Endometrial microvascular endothelial cells (primary cell): ENCODE data around the gene SLC6A13. TPM values are rescaled to one million over a fixed set of nuclear protein-coding genes. Genes with fewer than 3 reads are reported as not detected.
"Not testable (repeated sequence)": the region's sequence is repeated elsewhere in the genome, so short reads cannot be mapped to it uniquely, and the experiment has no call there.

Experiments used
- in situ Hi-C: cut with HindIII; loops from 2 replicates; pipeline ENCODE4 v1.10.0; 2017; ENCODE audit warnings: low sequenced_read_pairs, low pct_unique_long_range_greater_than_20kb; ENCODE audit errors: inconsistent ontology term
- total RNA-seq: library from RNA; depleted of rRNA; stranded (reverse); fragments of >200 nt; gene quantifications from one replicate; pipeline ENCODE4 v1.2.3, GENCODE V29; 2015; ENCODE audit errors: inconsistent ontology term

The SLC6A13 gene
- not detected for total RNA-seq

GRCh38 chr12:262817-263216 lies at the start of gene SLC6A13:
Gene SLC6A13 (minus strand): TSS chr12:262836. CDS start chr12:260052, 2,784 bp downstream.
- in situ Hi-C loops: no loop called here

- in situ Hi-C loops: no loop called here
These were observed 45.9 kb upstream of the SLC6A13 start for GRCh38 chr12:308511-308910.

GRCh38 chr12:307406-307805 lies 44.8 kb upstream of the SLC6A13 start:
- in situ Hi-C loops: no loop called here

GRCh38 chr12:304805-305204 lies 42.2 kb upstream of the SLC6A13 start:
- in situ Hi-C loops: no loop called here

- in situ Hi-C loops: not testable (repeated sequence)
These were observed 40.1 kb upstream of the SLC6A13 start for GRCh38 chr12:302766-303165.

GRCh38 chr12:300166-300565 lies 37.5 kb upstream of the SLC6A13 start:
- in situ Hi-C loops: not testable (repeated sequence)

GRCh38 chr12:299511-299910 lies 36.9 kb upstream of the SLC6A13 start:
- in situ Hi-C loops: not testable (repeated sequence)

- in situ Hi-C loops: not testable (repeated sequence)
These were observed 35.4 kb upstream of the SLC6A13 start for GRCh38 chr12:298059-298458.

- in situ Hi-C loops: no loop called here
These were observed 32.5 kb upstream of the SLC6A13 start for GRCh38 chr12:295132-295531.

- in situ Hi-C loops: no loop called here
These were observed 30.6 kb upstream of the SLC6A13 start for GRCh38 chr12:293199-293598.

- in situ Hi-C loops: no loop called here
These were observed 29.6 kb upstream of the SLC6A13 start for GRCh38 chr12:292186-292585.

GRCh38 chr12:291153-291723 lies 28.6 kb upstream of the SLC6A13 start:
- in situ Hi-C loops: no loop called here

GRCh38 chr12:288687-289086 lies 26.1 kb upstream of the SLC6A13 start:
- in situ Hi-C loops: no loop called here

- in situ Hi-C loops: no loop called here
These were observed 24.1 kb upstream of the SLC6A13 start for GRCh38 chr12:286531-287300.

GRCh38 chr12:278046-278445 lies 15.4 kb upstream of the SLC6A13 start:
- in situ Hi-C loops: no loop called here

- in situ Hi-C loops: no loop called here
These were observed 13.2 kb upstream of the SLC6A13 start for GRCh38 chr12:275812-276211.

- in situ Hi-C loops: no loop called here
These were observed 10.7 kb upstream of the SLC6A13 start for GRCh38 chr12:273382-273781.

- in situ Hi-C loops: no loop called here
These were observed 10.3 kb upstream of the SLC6A13 start for GRCh38 chr12:272942-273341.

- in situ Hi-C loops: no loop called here
These were observed 8.5 kb upstream of the SLC6A13 start for GRCh38 chr12:271161-271560.

GRCh38 chr12:269191-269590 lies 6.6 kb upstream of the SLC6A13 start:
- in situ Hi-C loops: no loop called here

GRCh38 chr12:268483-268840 lies 5.8 kb upstream of the SLC6A13 start:
- in situ Hi-C loops: no loop called here
